H7 (cell line): Measurements from ENCODE around the gene VAPA. TPM values are rescaled to one million over a fixed set of nuclear protein-coding genes. Genes with fewer than 3 reads are reported as not detected.

Experiments
- DNase-seq: peaks from one replicate; pipeline ENCODE4 v3.0.0; 2012
- H3K27me3 ChIP-seq: 2 replicates; pipeline ENCODE4 v1.6.0; 2011; ENCODE audit warnings: mild to moderate bottlenecking, low read length; ENCODE audit not compliant: control insufficient read depth, insufficient read depth
- H3K36me3 ChIP-seq: replicated peaks from 2 replicates; pipeline ENCODE4 v1.5.1; 2011; ENCODE audit warnings: low read length; ENCODE audit not compliant: control insufficient read depth, insufficient read depth
- H3K4me3 ChIP-seq: 2 replicates; pipeline ENCODE4 v1.5.1; 2011; ENCODE audit warnings: low read depth, mild to moderate bottlenecking, control low read depth, low read length, moderate library complexity; ENCODE audit not compliant: insufficient read depth
- total RNA-seq: library from RNA; depleted of rRNA; stranded (reverse); fragments of >200 nt; shearing (Covaris generic); gene quantifications from 2 replicates; pipeline ENCODE4 v1.2.3, GENCODE V29; 2014; rRNA removed

VAPA gene
- 121 and 194 TPM in 2 replicates for total RNA-seq

GRCh38 chr18:9913526-9914333 is at the start of gene VAPA:
Gene VAPA, plus strand, starts transcription at chr18:9914016. Its CDS starts 241 bp downstream, at chr18:9914257.
- Histone ChIP-seq H3K27me3 (no peaks in the 10 kb centered on the region), H3K4me3 (peak within 1 kb of the TSS; percentile 96), H3K36me3 (no peaks in the 10 kb centered on the region)
- peak; percentile 97 for DNase-seq

GRCh38 chr18:9865764-9866490 is 47.9 kb upstream of the VAPA start:
- no peaks in the 10 kb centered on the region for H3K27me3 ChIP-seq
- H3K36me3 ChIP-seq, result no peaks in the 10 kb centered on the region
- no peak for DNase-seq
- no peak overlapping the region for H3K4me3 ChIP-seq

- Histone ChIP-seq H3K4me3 (no peak overlapping the region), H3K27me3 (no peaks in the 10 kb centered on the region), H3K36me3 (no peaks in the 10 kb centered on the region)
- no peak for DNase-seq
Measured at GRCh38 chr18:9866627-9867026, 47.2 kb upstream of the VAPA start.

GRCh38 chr18:9867071-9867594 is 46.7 kb upstream of the VAPA start:
- H3K4me3 ChIP-seq, result no peak overlapping the region

GRCh38 chr18:9868857-9869714 is 44.7 kb upstream of the VAPA start:
- H3K27me3 ChIP-seq, result no peaks in the 10 kb centered on the region
- no peak overlapping the region for H3K4me3 ChIP-seq
- peak; percentile 53 for DNase-seq
- H3K36me3 ChIP-seq, result no peaks in the 10 kb centered on the region

More at GRCh38 chr18:9867071-9867594, 46.7 kb upstream of the VAPA start:
- Histone ChIP-seq H3K27me3 (no peaks in the 10 kb centered on the region), H3K36me3 (no peaks in the 10 kb centered on the region)
- DNase-seq, result no peak

GRCh38 chr18:9869715-9870430 is 43.9 kb upstream of the VAPA start:
- Histone ChIP-seq H3K27me3 (no peaks in the 10 kb centered on the region), H3K36me3 (no peaks in the 10 kb centered on the region), H3K4me3 (no peak overlapping the region)
- DNase-seq, result peak; percentile 42

- no peaks in the 10 kb centered on the region for H3K36me3 ChIP-seq
- H3K27me3 ChIP-seq, result no peaks in the 10 kb centered on the region
- no peak for DNase-seq
- H3K4me3 ChIP-seq, result no peak overlapping the region
Measured at GRCh38 chr18:9870431-9871008, 43.3 kb upstream of the VAPA start.

- Histone ChIP-seq H3K27me3 (no peaks in the 10 kb centered on the region), H3K4me3 (no peak overlapping the region), H3K36me3 (no peaks in the 10 kb centered on the region)
- no peak for DNase-seq
Measured at GRCh38 chr18:9871244-9871746, 42.5 kb upstream of the VAPA start.

- Histone ChIP-seq H3K27me3 (no peaks in the 10 kb centered on the region), H3K4me3 (no peak overlapping the region), H3K36me3 (no peaks in the 10 kb centered on the region)
- DNase-seq, result no peak
Measured at GRCh38 chr18:9872823-9873222, 41.0 kb upstream of the VAPA start.

- Histone ChIP-seq H3K36me3 (no peaks in the 10 kb centered on the region), H3K27me3 (no peaks in the 10 kb centered on the region), H3K4me3 (no peak overlapping the region)
- no peak for DNase-seq
Measured at GRCh38 chr18:9874728-9875127, 39.1 kb upstream of the VAPA start.

- Histone ChIP-seq H3K36me3 (no peaks in the 10 kb centered on the region), H3K27me3 (no peaks in the 10 kb centered on the region), H3K4me3 (no peak overlapping the region)
- DNase-seq, result no peak
Measured at GRCh38 chr18:9876212-9876866, 37.5 kb upstream of the VAPA start.

GRCh38 chr18:9876867-9877654 is 36.8 kb upstream of the VAPA start:
- no peak overlapping the region for H3K4me3 ChIP-seq
- no peak for DNase-seq
- no peaks in the 10 kb centered on the region for H3K27me3 ChIP-seq
- H3K36me3 ChIP-seq, result no peaks in the 10 kb centered on the region
